Transverse colon (tissue), 4 donors: ENCODE results near the gene DDTL. TPM values are rescaled to one million over a fixed set of nuclear protein-coding genes. Genes with fewer than 3 reads are reported as not detected.
"Not testable (repeated sequence)": the region's sequence is repeated elsewhere in the genome, so short reads cannot be mapped to it uniquely, and the experiment has no call there.

Experiments used
- DNase-seq: peaks from one replicate; pipeline ENCODE4 v3.0.0-alpha.2; 2019
- H3K27ac ChIP-seq, 4 donors: fragments of 200-600 bp; sonication (generic); 2 replicates each; pipeline ENCODE4 v1.5.1; 2016 to 2018; ENCODE audit warnings: inconsistent platforms in 4 of 4
- H3K27me3 ChIP-seq: fragments of 200-600 bp; sonication (generic); 2 replicates; pipeline ENCODE4 v1.5.1; 2017; ENCODE audit warnings: inconsistent platforms
- H3K36me3 ChIP-seq, 4 donors: fragments of 200-600 bp; sonication (generic); 2 replicates each; pipeline ENCODE4 v1.5.1; 2017 to 2019; ENCODE audit warnings: inconsistent platforms in 4 of 4
- H3K4me1 ChIP-seq, 4 donors: fragments of 200-600 bp; sonication (generic); 2 replicates each; pipeline ENCODE4 v1.5.1; 2017 to 2020; ENCODE audit warnings: inconsistent platforms in 4 of 4
- H3K4me3 ChIP-seq, 4 donors: fragments of 200-600 bp; sonication (generic); 1 replicate in 1 of 4; 2 replicates in 3 of 4; pipeline versions ENCODE4 v1.5.1 to v1.6.1; 2017 to 2019; ENCODE audit warnings: inconsistent platforms in 4 of 4
- H3K9me3 ChIP-seq, 2 donors: fragments of 200-600 bp; sonication (generic); 2 replicates each; pipeline ENCODE4 v1.5.1; 2017 to 2019; ENCODE audit warnings: inconsistent platforms in 2 of 2
- CTCF ChIP-seq, 5 experiments: fragments of 200-600 bp in 3 of 5; fragments of 450-650 bp in 2 of 5; sonication (generic) in 3 of 5; IDR thresholded peaks; 1 replicate in 2 of 5; 2 replicates in 3 of 5; pipeline ENCODE4 v1.5.1; 2016 to 2017; ENCODE audit warnings: antibody characterized with exemption in 5 of 5, inconsistent platforms in 3 of 5, mild to moderate bottlenecking in 2 of 5, moderate library complexity in 1 of 5
- EP300 ChIP-seq: sonication (generic); formaldehyde crosslinking; IDR thresholded peaks from one replicate; pipeline ENCODE4 v1.6.1; 2017; ENCODE audit warnings: antibody characterized with exemption, low read depth
- POLR2A ChIP-seq: fragments of 450-650 bp; IDR thresholded peaks from one replicate; pipeline ENCODE4 v1.6.1; 2016; ENCODE audit warnings: antibody characterized with exemption, mild to moderate bottlenecking, moderate library complexity
- POLR2AphosphoS5 ChIP-seq, 3 donors: sonication (generic); formaldehyde crosslinking; IDR thresholded peaks; one replicate each; pipeline ENCODE4 v1.6.1; 2016; ENCODE audit warnings: antibody characterized with exemption in 3 of 3
- WGBS, 2 donors: methylation state at CpG; one replicate each; pipeline ENCODE4 v1.1.5; 2018; ENCODE audit warnings: low coverage in 1 of 2; 5-methylcytosine and 5-hydroxymethylcytosine counted together
- in situ Hi-C, 4 donors: fragments of 200-750 bp; cut with MboI; loops; one replicate each; pipeline versions ENCODE4 v1.15.0 to v1.15.1; 2017; ENCODE audit warnings: low sequenced_read_pairs in 3 of 4, low pct_ligation_motif_present in 1 of 4, low pct_unique_long_range_greater_than_20kb in 1 of 4
- intact Hi-C: fragments of 100-400 bp; cut with DNase I; formaldehyde crosslinking; loops from one replicate; pipeline ENCODE4 v1.15.1; 2023; ENCODE audit warnings: low total_unique reads
- total RNA-seq, 4 donors: library from RNA; depleted of rRNA; stranded (reverse); fragments of >200 nt; gene quantifications; one replicate each; pipeline ENCODE4 v1.1.0, GENCODE V29; 2016

The DDTL gene
- total RNA-seq, 4 donors from 2014 or later: 1.5 to 1.8 TPM; not detected in 2

GRCh38 chr22:23926561-23926960, 40.1 kb upstream of the DDTL start:
- in situ Hi-C loops: loop anchor here in 1 of 4 donors (10.0 kb wide), 1 partner anchor 48 kb away; the partner anchor contains the start of gene DDT
- no peak overlapping the region for H3K27ac ChIP-seq
- H3K36me3 ChIP-seq: peaks cover 0 to 26% (median 3%) of the 10 kb centered on the region in 4 donors
- no peaks in the 10 kb centered on the region for H3K4me1 ChIP-seq
- intact Hi-C loops: no loop called here
- peaks cover 4% of the 10 kb centered on the region in 2 donors for H3K9me3 ChIP-seq
- H3K27me3 ChIP-seq: no peaks in the 10 kb centered on the region
- DNase-seq: no peak
- TF ChIP-seq POLR2A (no peak), EP300 (no peak), POLR2AphosphoS5 (IDR thresholded peaks at IDR 0.05) (no peak)
- 80 to 83% methylated on average over 1 to 13 of the region's 14 CpGs for WGBS, 2 donors
- H3K4me3 ChIP-seq: no peak overlapping the region

- H3K27ac ChIP-seq: no peak overlapping the region
- intact Hi-C loops (no loop called here), in situ Hi-C loops (no loop called here)
- DNase-seq: no peak
- no peaks in the 10 kb centered on the region for H3K36me3 ChIP-seq
- H3K4me1 ChIP-seq: no peaks in the 10 kb centered on the region
- no peak overlapping the region for H3K4me3 ChIP-seq
- WGBS, 2 donors: 63 to 77% methylated on average over 4 to 5 of the region's 5 CpGs
- H3K27me3 ChIP-seq: no peaks in the 10 kb centered on the region
- TF ChIP-seq POLR2A: no peak
- TF ChIP-seq EP300: no peak
- TF ChIP-seq CTCF (IDR thresholded peaks at IDR 0.05): no peak
- no peak for TF ChIP-seq POLR2AphosphoS5 (IDR thresholded peaks at IDR 0.05)
- no peaks in the 10 kb centered on the region for H3K9me3 ChIP-seq
Observed at GRCh38 chr22:23938328-23939016, 28.2 kb upstream of the DDTL start.

- Histone ChIP-seq H3K4me3 (no peak overlapping the region), H3K27ac (no peak overlapping the region), H3K27me3 (no peaks in the 10 kb centered on the region), H3K9me3 (no peaks in the 10 kb centered on the region), H3K4me1 (no peaks in the 10 kb centered on the region), H3K36me3 (no peaks in the 10 kb centered on the region)
- no peak for TF ChIP-seq EP300
- no peak for TF ChIP-seq POLR2AphosphoS5 (IDR thresholded peaks at IDR 0.05)
- no peak for TF ChIP-seq POLR2A
- no peak for TF ChIP-seq CTCF (IDR thresholded peaks at IDR 0.05)
- WGBS, 2 donors: 54% methylated on average over 3 of the region's 3 CpGs; no CpG with 5 or more reads in 1 of the 2 donors
- no peak for DNase-seq
- intact Hi-C loops: no loop called here
- in situ Hi-C loops: no loop called here
Observed at GRCh38 chr22:23939017-23939357, 27.7 kb upstream of the DDTL start.

DNA sequence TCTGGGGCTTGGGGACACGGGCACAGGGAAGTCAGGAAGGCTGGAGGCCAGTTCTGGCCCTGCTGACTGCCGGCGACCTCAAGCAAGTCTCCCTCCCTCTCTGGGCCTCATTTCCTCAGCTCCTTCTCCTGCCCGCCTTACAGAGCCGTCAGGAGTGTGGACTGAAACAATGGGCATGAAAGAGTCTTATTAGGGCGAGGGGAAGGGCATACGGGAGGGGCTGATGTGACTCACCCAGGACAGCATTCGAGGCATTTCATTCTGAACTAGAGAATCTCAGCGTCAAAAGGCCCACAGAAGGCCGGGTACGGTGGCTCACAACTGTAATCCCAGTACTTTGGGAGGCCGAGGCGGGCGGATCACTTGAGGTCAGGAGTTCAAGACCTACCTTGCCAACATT, 26.5 kb upstream of the DDTL start:
- H3K27ac ChIP-seq, DNase-seq, intact Hi-C loops, H3K27me3 ChIP-seq, in situ Hi-C loops, H3K4me3 ChIP-seq, H3K4me1 ChIP-seq, H3K9me3 ChIP-seq, H3K36me3 ChIP-seq: not testable (repeated sequence)
- 100% methylated on average over 1 of the region's 14 CpGs; no CpG with 5 or more reads in 1 of the 2 donors for WGBS, 2 donors

- H3K9me3 ChIP-seq, H3K4me1 ChIP-seq, H3K4me3 ChIP-seq, in situ Hi-C loops, H3K36me3 ChIP-seq, H3K27ac ChIP-seq, H3K27me3 ChIP-seq, DNase-seq, intact Hi-C loops: not testable (repeated sequence)
- WGBS, 2 donors: no CpG with 5 or more reads among the region's 3 CpGs
Observed at GRCh38 chr22:23947391-23947790, 19.3 kb upstream of the DDTL start.

DNA sequence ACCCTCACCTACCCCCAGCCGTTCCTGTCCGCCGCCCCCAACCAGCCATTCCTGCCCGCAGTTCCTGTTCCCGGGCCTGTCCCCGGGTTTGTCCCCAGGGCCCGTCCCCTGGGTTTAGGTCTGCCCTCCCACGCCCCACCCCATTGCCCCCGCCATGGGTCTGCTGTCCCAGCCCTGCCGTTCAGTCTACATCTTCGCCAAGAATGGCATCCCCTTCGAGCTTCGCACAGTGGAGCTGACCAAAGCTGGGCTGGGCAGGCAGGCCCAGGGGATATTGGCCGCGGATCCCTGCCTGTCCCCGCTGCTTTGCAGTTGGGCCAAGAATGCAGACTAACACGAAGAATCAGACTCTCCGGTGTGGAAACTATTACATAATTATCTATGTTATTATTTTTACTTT, 16.9 kb upstream of the DDTL start:
- H3K4me1 ChIP-seq, intact Hi-C loops: not testable (repeated sequence)
- 80 to 96% methylated on average over 2 to 18 of the region's 18 CpGs for WGBS, 2 donors

DNA sequence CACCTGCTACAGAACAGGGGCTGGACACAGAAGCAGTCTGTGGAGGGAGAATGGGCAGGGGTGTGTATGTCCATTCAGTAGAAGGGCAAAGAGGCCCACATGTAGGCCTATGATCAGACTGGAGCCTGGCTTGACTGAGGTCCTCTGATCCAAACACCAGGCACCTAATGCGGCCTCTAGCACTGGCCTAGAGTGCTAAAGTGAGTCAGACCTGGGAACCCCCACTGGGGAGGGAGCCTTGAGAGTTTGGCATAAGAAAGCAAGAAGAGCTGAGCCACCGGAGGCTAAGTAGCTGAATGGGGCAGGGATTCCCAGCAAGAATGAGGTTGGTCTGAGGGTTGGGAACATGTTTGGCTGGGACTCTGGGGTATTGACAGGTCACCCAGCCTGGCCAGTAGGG, 15.3 kb upstream of the DDTL start:
- H3K27me3 ChIP-seq, in situ Hi-C loops, H3K36me3 ChIP-seq, H3K27ac ChIP-seq, intact Hi-C loops, H3K9me3 ChIP-seq, H3K4me1 ChIP-seq, H3K4me3 ChIP-seq, DNase-seq: not testable (repeated sequence)
- WGBS, 2 donors: 100% methylated on average over 2 of the region's 2 CpGs; no CpG with 5 or more reads in 1 of the 2 donors

More for the DNA sequence above, 16.9 kb upstream of the DDTL start:
- in situ Hi-C loops, H3K4me3 ChIP-seq, H3K36me3 ChIP-seq, H3K27ac ChIP-seq, DNase-seq, H3K9me3 ChIP-seq, H3K27me3 ChIP-seq: not testable (repeated sequence)

DNA sequence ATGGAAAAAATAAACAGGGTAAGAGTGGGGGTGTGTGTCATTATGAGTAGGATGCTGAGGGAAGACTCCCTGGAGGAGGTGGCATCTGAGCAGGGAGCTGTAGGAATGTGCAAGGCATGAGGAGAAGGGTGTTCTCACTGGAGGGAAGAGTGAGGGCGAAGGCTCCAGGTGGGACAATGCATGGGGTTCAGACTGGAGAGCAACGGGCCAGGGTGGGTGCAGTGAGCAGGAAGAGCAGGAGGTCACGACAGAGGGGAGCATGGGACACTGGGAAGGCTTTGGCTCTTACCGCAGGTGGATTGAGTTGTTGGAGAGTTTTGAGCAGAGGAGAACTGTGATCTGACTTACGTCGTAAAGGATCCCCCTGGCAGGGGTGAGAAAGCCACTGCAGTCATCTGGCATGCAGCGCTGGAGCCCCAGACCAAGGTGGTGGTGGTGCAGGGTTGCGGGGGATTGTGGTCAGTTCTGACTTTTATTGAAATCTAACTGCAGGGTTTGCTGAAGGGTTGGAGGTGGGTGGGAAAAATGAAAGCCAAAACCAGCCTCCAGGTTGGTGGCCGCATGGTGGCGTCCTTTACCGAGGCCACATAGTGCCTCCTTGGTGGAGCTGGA, 13.8 kb upstream of the DDTL start:
- H3K4me1 ChIP-seq, H3K27me3 ChIP-seq, intact Hi-C loops, H3K36me3 ChIP-seq, H3K4me3 ChIP-seq, in situ Hi-C loops, H3K27ac ChIP-seq, DNase-seq, H3K9me3 ChIP-seq: not testable (repeated sequence)
- WGBS, 2 donors: 67 to 70% methylated on average over 8 to 11 of the region's 11 CpGs
